ENCODE results near the gene DPP6.

Gene DPP6

DNA sequence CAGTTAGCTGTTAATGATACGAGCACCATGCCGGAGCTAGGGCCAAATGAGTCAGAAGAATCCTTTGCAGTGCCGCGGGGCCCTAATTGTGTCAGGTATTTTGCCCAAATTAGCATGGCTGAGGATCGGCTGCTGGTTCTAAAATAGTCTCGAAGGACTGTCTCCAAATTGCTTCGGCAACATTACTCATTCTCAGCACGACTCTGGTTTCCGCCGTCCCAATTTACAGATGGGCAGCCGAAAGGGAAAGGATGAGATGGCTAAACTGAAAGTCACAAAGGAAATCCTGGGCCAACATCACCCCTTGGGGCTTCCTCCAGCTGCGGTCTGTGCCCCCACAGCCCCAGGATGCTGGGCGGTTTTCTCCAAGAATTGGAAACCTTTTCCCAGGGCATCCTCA is 599.3 kb downstream of the DPP6 start:
- TF ChIP-seq, protein P1, sequence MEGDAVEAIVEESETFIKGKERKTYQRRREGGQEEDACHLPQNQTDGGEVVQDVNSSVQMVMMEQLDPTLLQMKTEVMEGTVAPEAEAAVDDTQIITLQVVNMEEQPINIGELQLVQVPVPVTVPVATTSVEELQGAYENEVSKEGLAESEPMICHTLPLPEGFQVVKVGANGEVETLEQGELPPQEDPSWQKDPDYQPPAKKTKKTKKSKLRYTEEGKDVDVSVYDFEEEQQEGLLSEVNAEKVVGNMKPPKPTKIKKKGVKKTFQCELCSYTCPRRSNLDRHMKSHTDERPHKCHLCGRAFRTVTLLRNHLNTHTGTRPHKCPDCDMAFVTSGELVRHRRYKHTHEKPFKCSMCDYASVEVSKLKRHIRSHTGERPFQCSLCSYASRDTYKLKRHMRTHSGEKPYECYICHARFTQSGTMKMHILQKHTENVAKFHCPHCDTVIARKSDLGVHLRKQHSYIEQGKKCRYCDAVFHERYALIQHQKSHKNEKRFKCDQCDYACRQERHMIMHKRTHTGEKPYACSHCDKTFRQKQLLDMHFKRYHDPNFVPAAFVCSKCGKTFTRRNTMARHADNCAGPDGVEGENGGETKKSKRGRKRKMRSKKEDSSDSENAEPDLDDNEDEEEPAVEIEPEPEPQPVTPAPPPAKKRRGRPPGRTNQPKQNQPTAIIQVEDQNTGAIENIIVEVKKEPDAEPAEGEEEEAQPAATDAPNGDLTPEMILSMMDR (conservative IDR thresholded peaks at IDR 0.05): no peak
- no peak overlapping the region for H3K27ac ChIP-seq

DNA sequence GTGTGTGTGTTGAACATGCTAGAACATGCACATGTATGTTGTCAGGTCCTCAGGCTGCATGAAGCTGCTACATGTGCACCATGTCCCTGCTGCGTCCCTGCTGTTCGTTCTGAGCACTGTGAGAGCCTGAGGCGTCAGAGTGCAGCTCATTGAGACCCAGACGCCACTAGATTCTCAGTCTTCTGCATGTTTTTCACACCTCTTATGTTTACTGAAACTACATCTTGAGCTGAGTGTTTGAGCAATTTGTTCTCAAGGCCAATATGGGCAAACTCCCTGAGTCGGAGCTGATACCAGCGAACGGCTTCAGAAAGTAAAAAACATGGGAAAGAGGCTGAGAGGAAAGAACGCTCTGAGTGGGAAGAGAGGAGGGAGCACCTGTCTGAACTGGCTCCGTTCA is 600.4 kb downstream of the DPP6 start:
- no peak overlapping the region for H3K27ac ChIP-seq
- TF ChIP-seq, protein P1 (conservative IDR thresholded peaks at IDR 0.05): no peak

DNA sequence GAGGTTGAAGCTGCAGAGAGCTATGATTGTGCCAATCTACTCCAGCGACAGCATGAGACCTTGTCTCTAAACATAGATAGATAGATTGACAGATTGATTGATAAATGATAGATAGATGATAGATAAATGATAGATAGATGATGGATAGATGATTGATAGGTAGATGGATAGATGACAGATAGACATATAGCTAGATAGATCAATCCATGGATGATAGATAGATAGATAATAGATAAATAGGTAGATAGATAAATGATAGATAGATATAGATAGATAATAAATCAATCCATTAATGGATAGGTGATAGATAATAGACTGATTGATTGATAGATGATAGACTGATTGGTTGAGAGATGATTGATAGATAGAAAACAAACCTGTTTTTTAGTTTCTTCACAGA is 601.1 kb downstream of the DPP6 start:
- TF ChIP-seq, protein P1 (conservative IDR thresholded peaks at IDR 0.05): no peak
- H3K27ac ChIP-seq: no peak overlapping the region

DNA sequence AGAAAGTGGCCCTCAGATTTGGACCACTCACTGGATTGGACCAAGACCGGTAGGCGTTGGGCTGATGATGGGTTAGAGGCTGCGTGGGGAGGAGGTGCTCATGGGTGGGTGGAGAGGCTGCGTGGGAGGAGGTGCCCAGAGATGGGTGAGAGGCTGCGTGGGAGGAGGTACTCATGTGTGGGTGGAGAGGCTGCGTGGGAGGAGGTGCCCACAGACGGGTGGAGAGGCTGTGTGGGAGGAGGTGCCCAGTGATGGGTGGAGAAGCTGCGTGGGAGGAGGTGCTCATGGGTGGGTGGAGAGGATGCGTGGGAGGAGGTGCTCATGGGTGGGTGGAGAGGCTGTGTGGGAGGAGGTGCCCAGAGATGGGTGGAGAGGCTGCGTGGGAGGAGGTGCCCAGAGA is 604.4 kb downstream of the DPP6 start:
- TF ChIP-seq, protein P1 (conservative IDR thresholded peaks at IDR 0.05): no peak
- no peak overlapping the region for H3K27ac ChIP-seq

DNA sequence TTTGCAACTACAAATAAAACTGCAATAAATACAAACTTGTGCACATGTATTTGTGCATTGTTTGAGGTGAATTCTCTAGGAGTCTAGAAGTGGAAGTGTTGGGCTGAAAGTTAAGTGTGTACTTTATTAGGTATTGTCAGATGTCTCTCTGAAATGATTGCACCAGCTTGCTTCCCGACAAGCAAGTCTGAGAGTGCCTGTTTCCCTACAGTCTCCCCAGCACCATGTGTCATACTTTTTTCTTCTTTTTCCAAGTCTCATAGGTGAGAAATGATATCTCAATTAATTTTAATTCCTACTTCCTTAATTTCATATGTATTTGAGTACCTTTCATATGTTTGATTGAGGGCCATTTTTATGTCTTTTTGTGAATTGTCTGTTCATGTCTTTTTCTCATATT is 614.6 kb downstream of the DPP6 start:
- no peak overlapping the region for H3K27ac ChIP-seq
- TF ChIP-seq, protein P1 (conservative IDR thresholded peaks at IDR 0.05): no peak

DNA sequence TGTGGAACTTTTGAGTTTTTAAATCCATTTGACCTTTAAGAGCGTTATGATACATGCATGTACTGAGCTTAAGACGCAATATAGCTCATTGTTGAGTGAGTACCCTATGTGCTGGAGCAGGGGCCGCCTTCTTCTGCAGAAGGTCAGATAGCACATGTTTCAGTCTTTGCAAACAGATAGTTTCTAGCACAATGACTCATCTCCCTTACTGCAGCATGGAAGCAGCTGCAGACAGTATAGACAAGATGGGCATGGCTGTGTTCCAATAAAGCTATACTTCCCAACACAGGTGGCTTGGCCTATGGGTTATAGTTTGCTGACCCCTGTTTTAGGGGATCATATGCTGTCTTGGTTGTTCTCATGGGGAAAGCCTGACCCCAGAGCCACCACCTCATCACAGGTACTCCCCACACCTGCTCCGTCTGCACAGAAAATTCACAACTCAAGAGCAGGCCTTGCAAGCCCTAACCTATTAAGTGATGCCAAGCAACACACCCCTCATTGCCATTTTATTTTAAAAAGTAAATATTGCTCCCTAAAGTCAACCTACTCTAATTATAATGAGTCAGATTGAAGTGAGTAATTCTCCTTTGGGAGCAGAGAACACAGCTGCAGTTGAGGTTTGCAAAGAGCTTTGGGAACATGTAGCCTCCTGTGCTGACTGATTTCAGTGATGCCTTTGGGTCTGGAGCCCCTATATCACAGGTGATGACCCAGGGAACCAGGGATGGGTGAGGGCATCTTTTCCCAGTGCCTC is 620.6 kb downstream of the DPP6 start:
- TF ChIP-seq, protein P1 (conservative IDR thresholded peaks at IDR 0.05): no peak
- no peak overlapping the region for H3K27ac ChIP-seq

DNA sequence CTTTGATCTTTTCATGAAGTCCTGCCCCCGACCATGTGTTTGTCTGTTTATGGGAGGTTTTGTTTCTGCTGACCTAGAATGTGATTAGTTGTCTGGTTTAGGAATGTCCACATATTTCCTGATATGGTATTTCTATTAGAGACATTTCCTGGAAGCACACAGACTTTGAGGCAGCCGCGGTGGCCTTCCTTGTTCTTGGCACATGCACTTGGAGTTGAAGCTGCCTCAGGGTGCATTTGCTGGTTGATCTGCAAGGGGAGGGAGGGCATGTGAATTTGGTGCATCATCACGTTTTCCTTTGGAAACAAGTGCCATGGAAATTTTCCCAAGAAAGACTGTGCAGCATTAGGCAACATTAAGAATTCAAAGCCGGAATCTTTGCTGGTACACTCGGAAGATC is 622.0 kb downstream of the DPP6 start:
- TF ChIP-seq, protein P1 (conservative IDR thresholded peaks at IDR 0.05): no peak
- H3K27ac ChIP-seq: no peak overlapping the region

Measured in VCaP (cell line).